Tibial artery (tissue), 4 donors: ENCODE results near the gene PLA2G4B.

Experiments used
- DNase-seq, 2 donors: peaks; one replicate each; pipeline ENCODE4 v3.0.0-alpha.2; 2019
- H3K27ac ChIP-seq, 2 donors: fragments of 200-600 bp; sonication (generic) in 1 of 2; 1 replicate in 1 of 2; 2 replicates in 1 of 2; pipeline ENCODE4 v1.5.1; 2018 to 2019; ENCODE audit warnings: mild to moderate bottlenecking in 1 of 2
- H3K27me3 ChIP-seq, 2 donors: fragments of 200-600 bp; sonication (generic) in 1 of 2; one replicate each; pipeline versions ENCODE4 v1.5.1 to v1.6.0; 2016 to 2019
- H3K36me3 ChIP-seq, 3 donors: fragments of 200-600 bp; sonication (generic) in 2 of 3; one replicate each; pipeline ENCODE4 v1.5.1; 2016 to 2019; ENCODE audit warnings: mild to moderate bottlenecking in 2 of 3
- H3K4me1 ChIP-seq, 4 donors: fragments of 200-600 bp; sonication (generic) in 2 of 4; 1 replicate in 3 of 4; 2 replicates in 1 of 4; pipeline ENCODE4 v1.5.1; 2016 to 2019
- H3K4me3 ChIP-seq, 2 donors: fragments of 200-600 bp; sonication (generic) in 1 of 2; 1 replicate in 1 of 2; 2 replicates in 1 of 2; pipeline ENCODE4 v1.5.1; 2018 to 2019; ENCODE audit warnings: mild to moderate bottlenecking in 2 of 2
- H3K9me3 ChIP-seq, 3 donors: fragments of 200-600 bp; sonication (generic) in 1 of 3; one replicate each; pipeline ENCODE4 v1.5.1; 2016 to 2019
- CTCF ChIP-seq, 2 experiments: fragments of 200-600 bp in 1 of 2; fragments of 450-650 bp in 1 of 2; IDR thresholded peaks; one replicate each; pipeline ENCODE4 v1.5.1; 2017 to 2019; ENCODE audit warnings: antibody characterized with exemption in 2 of 2, mild to moderate bottlenecking in 1 of 2, moderate library complexity in 1 of 2
- intact Hi-C: fragments of 100-400 bp; cut with DNase I; formaldehyde crosslinking; loops from one replicate; pipeline ENCODE4 v1.15.0; 2023; ENCODE audit warnings: low total_unique reads

The PLA2G4B gene

GRCh38 chr15:41821831-41822230 is 16.8 kb upstream of the PLA2G4B start:
- no peak for TF ChIP-seq CTCF (IDR thresholded peaks at IDR 0.05)
- no peak for DNase-seq
- Histone ChIP-seq H3K27ac (no peak overlapping the region), H3K27me3 (no peaks in the 10 kb centered on the region), H3K4me1 (peaks cover 0 to 2% (median 0%) of the 10 kb centered on the region in 4 donors), H3K4me3 (no peak overlapping the region), H3K9me3 (no peaks in the 10 kb centered on the region), H3K36me3 (peaks cover 59 to 91% (median 69%) of the 10 kb centered on the region in 3 donors)
- intact Hi-C loops, result no loop called here

- intact Hi-C loops, result no loop called here
- H3K36me3 ChIP-seq, result peaks cover 54 to 84% (median 63%) of the 10 kb centered on the region in 3 donors
Measured at GRCh38 chr15:41822471-41822870, 16.2 kb upstream of the PLA2G4B start.

GRCh38 chr15:41822957-41823356 is 15.7 kb upstream of the PLA2G4B start:
- no peak for DNase-seq
- Histone ChIP-seq H3K27me3 (no peaks in the 10 kb centered on the region), H3K4me3 (no peak overlapping the region), H3K36me3 (peaks cover 49 to 79% (median 58%) of the 10 kb centered on the region in 3 donors), H3K9me3 (no peaks in the 10 kb centered on the region), H3K4me1 (peaks cover 0 to 9% (median 6%) of the 10 kb centered on the region in 4 donors), H3K27ac (no peak overlapping the region)
- TF ChIP-seq CTCF (IDR thresholded peaks at IDR 0.05), result no peak
- intact Hi-C loops, result no loop called here

More at GRCh38 chr15:41822471-41822870, 16.2 kb upstream of the PLA2G4B start:
- Histone ChIP-seq H3K9me3 (no peaks in the 10 kb centered on the region), H3K4me3 (no peak overlapping the region), H3K27ac (no peak overlapping the region), H3K4me1 (peaks cover 0 to 8% (median 4%) of the 10 kb centered on the region in 4 donors), H3K27me3 (no peaks in the 10 kb centered on the region)
- no peak for DNase-seq
- no peak for TF ChIP-seq CTCF (IDR thresholded peaks at IDR 0.05)

- Histone ChIP-seq H3K4me3 (no peak overlapping the region), H3K36me3 (peaks cover 44 to 74% (median 53%) of the 10 kb centered on the region in 3 donors), H3K9me3 (no peaks in the 10 kb centered on the region), H3K27ac (no peak overlapping the region), H3K27me3 (no peaks in the 10 kb centered on the region), H3K4me1 (peaks cover 0 to 9% (median 6%) of the 10 kb centered on the region in 4 donors)
- DNase-seq, result no peak
- intact Hi-C loops, result no loop called here
- TF ChIP-seq CTCF (IDR thresholded peaks at IDR 0.05), result no peak
Measured at GRCh38 chr15:41823502-41823901, 15.1 kb upstream of the PLA2G4B start.

GRCh38 chr15:41824062-41824745 is 14.4 kb upstream of the PLA2G4B start:
- Histone ChIP-seq H3K27ac (no peak overlapping the region), H3K4me3 (no peak overlapping the region), H3K36me3 (peaks cover 37 to 67% (median 46%) of the 10 kb centered on the region in 3 donors), H3K4me1 (peaks cover 5 to 17% (median 10%) of the 10 kb centered on the region in 4 donors), H3K27me3 (no peaks in the 10 kb centered on the region), H3K9me3 (no peaks in the 10 kb centered on the region)
- intact Hi-C loops, result no loop called here
- TF ChIP-seq CTCF (IDR thresholded peaks at IDR 0.05), result no peak
- DNase-seq, result no peak
